Measurements from ENCODE around the gene SMPD3.

The SMPD3 gene

GRCh38 chr16:68417711-68418301 lies 30.5 kb downstream of the SMPD3 start:
- Histone ChIP-seq H3K4me1 (ENCODE audit: control insufficient read depth, insufficient read depth, low read length, poor library complexity, severe bottlenecking) (no peaks in the 10 kb centered on the region), H3K36me3 (ENCODE audit: control insufficient read depth, insufficient read depth, low read length) (no peaks in the 10 kb centered on the region), H3K9me3 (ENCODE audit: control insufficient read depth, low read length) (no peaks in the 10 kb centered on the region), H3K27ac (ENCODE audit: low read depth, low read length, severe bottlenecking) (no peak overlapping the region), H3K4me3 (ENCODE audit: extremely low read depth, insufficient read depth, low read length, poor library complexity, severe bottlenecking) (no peak overlapping the region)
- 93 to 95% methylated on average over 7 to 10 of the region's 11 CpGs for WGBS, 2 experiments (ENCODE audit: insufficient coverage in 2 of 2)

GRCh38 chr16:68416057-68417046 lies 32.0 kb downstream of the SMPD3 start:
- no peaks in the 10 kb centered on the region for H3K4me1 ChIP-seq (ENCODE audit: control insufficient read depth, insufficient read depth, low read length, poor library complexity, severe bottlenecking)
- H3K9me3 ChIP-seq (ENCODE audit: control insufficient read depth, low read length), result no peaks in the 10 kb centered on the region
- no peak overlapping the region for H3K4me3 ChIP-seq (ENCODE audit: extremely low read depth, insufficient read depth, low read length, poor library complexity, severe bottlenecking)
- no peaks in the 10 kb centered on the region for H3K36me3 ChIP-seq (ENCODE audit: control insufficient read depth, insufficient read depth, low read length)
- WGBS, 2 experiments (ENCODE audit: insufficient coverage in 2 of 2), result 87 to 89% methylated on average over 11 to 13 of the region's 15 CpGs
- H3K27ac ChIP-seq (ENCODE audit: low read depth, low read length, severe bottlenecking), result no peak overlapping the region

GRCh38 chr16:68414581-68414980 lies 33.7 kb downstream of the SMPD3 start:
- 70 to 91% methylated on average over 1 to 2 of the region's 2 CpGs for WGBS, 2 experiments (ENCODE audit: insufficient coverage in 2 of 2)
- Histone ChIP-seq H3K9me3 (ENCODE audit: control insufficient read depth, low read length) (no peaks in the 10 kb centered on the region), H3K27ac (ENCODE audit: low read depth, low read length, severe bottlenecking) (no peak overlapping the region), H3K4me3 (ENCODE audit: extremely low read depth, insufficient read depth, low read length, poor library complexity, severe bottlenecking) (no peak overlapping the region), H3K4me1 (ENCODE audit: control insufficient read depth, insufficient read depth, low read length, poor library complexity, severe bottlenecking) (no peaks in the 10 kb centered on the region), H3K36me3 (ENCODE audit: control insufficient read depth, insufficient read depth, low read length) (no peaks in the 10 kb centered on the region)

GRCh38 chr16:68412061-68412460 lies 36.2 kb downstream of the SMPD3 start:
- H3K27ac ChIP-seq (ENCODE audit: low read depth, low read length, severe bottlenecking), result no peak overlapping the region
- 91% methylated on average over 5 to 6 of the region's 6 CpGs for WGBS, 2 experiments (ENCODE audit: insufficient coverage in 2 of 2)
- H3K4me1 ChIP-seq (ENCODE audit: control insufficient read depth, insufficient read depth, low read length, poor library complexity, severe bottlenecking), result peaks cover 2% of the 10 kb centered on the region
- no peaks in the 10 kb centered on the region for H3K36me3 ChIP-seq (ENCODE audit: control insufficient read depth, insufficient read depth, low read length)
- no peak overlapping the region for H3K4me3 ChIP-seq (ENCODE audit: extremely low read depth, insufficient read depth, low read length, poor library complexity, severe bottlenecking)
- H3K9me3 ChIP-seq (ENCODE audit: control insufficient read depth, low read length), result no peaks in the 10 kb centered on the region

GRCh38 chr16:68411086-68411485 lies 37.2 kb downstream of the SMPD3 start:
- no CpG with 5 or more reads among the region's 2 CpGs for WGBS, 2 experiments (ENCODE audit: insufficient coverage in 2 of 2)
- Histone ChIP-seq H3K4me1 (ENCODE audit: control insufficient read depth, insufficient read depth, low read length, poor library complexity, severe bottlenecking) (peaks cover 10% of the 10 kb centered on the region), H3K4me3 (ENCODE audit: extremely low read depth, insufficient read depth, low read length, poor library complexity, severe bottlenecking) (no peak overlapping the region), H3K36me3 (ENCODE audit: control insufficient read depth, insufficient read depth, low read length) (no peaks in the 10 kb centered on the region), H3K9me3 (ENCODE audit: control insufficient read depth, low read length) (no peaks in the 10 kb centered on the region), H3K27ac (ENCODE audit: low read depth, low read length, severe bottlenecking) (no peak overlapping the region)

- H3K4me3 ChIP-seq (ENCODE audit: extremely low read depth, insufficient read depth, low read length, poor library complexity, severe bottlenecking), result no peak overlapping the region
- WGBS, 2 experiments (ENCODE audit: insufficient coverage in 2 of 2), result 3 to 26% methylated on average over 3 to 5 of the region's 6 CpGs
- H3K4me1 ChIP-seq (ENCODE audit: control insufficient read depth, insufficient read depth, low read length, poor library complexity, severe bottlenecking), result peaks cover 10% of the 10 kb centered on the region
- no peak overlapping the region for H3K27ac ChIP-seq (ENCODE audit: low read depth, low read length, severe bottlenecking)
- no peaks in the 10 kb centered on the region for H3K9me3 ChIP-seq (ENCODE audit: control insufficient read depth, low read length)
- H3K36me3 ChIP-seq (ENCODE audit: control insufficient read depth, insufficient read depth, low read length), result no peaks in the 10 kb centered on the region
Measured at GRCh38 chr16:68408967-68409366, 39.3 kb downstream of the SMPD3 start.

- 88 to 100% methylated on average over 1 of the region's 1 CpG for WGBS, 2 experiments (ENCODE audit: insufficient coverage in 2 of 2)
- H3K4me1 ChIP-seq (ENCODE audit: control insufficient read depth, insufficient read depth, low read length, poor library complexity, severe bottlenecking), result peaks cover 10% of the 10 kb centered on the region
- H3K4me3 ChIP-seq (ENCODE audit: extremely low read depth, insufficient read depth, low read length, poor library complexity, severe bottlenecking), result no peak overlapping the region
- no peaks in the 10 kb centered on the region for H3K36me3 ChIP-seq (ENCODE audit: control insufficient read depth, insufficient read depth, low read length)
- no peak overlapping the region for H3K27ac ChIP-seq (ENCODE audit: low read depth, low read length, severe bottlenecking)
- H3K9me3 ChIP-seq (ENCODE audit: control insufficient read depth, low read length), result no peaks in the 10 kb centered on the region
Measured at GRCh38 chr16:68408428-68408827, 39.9 kb downstream of the SMPD3 start.

- WGBS, 2 experiments (ENCODE audit: insufficient coverage in 2 of 2), result 74 to 75% methylated on average over 14 to 16 of the region's 17 CpGs
- H3K36me3 ChIP-seq (ENCODE audit: control insufficient read depth, insufficient read depth, low read length), result no peaks in the 10 kb centered on the region
- H3K9me3 ChIP-seq (ENCODE audit: control insufficient read depth, low read length), result no peaks in the 10 kb centered on the region
- no peak overlapping the region for H3K27ac ChIP-seq (ENCODE audit: low read depth, low read length, severe bottlenecking)
- peaks cover 10% of the 10 kb centered on the region for H3K4me1 ChIP-seq (ENCODE audit: control insufficient read depth, insufficient read depth, low read length, poor library complexity, severe bottlenecking)
- H3K4me3 ChIP-seq (ENCODE audit: extremely low read depth, insufficient read depth, low read length, poor library complexity, severe bottlenecking), result no peak overlapping the region
Measured at GRCh38 chr16:68406458-68407152, 41.7 kb downstream of the SMPD3 start.

GRCh38 chr16:68404736-68405345 lies 43.5 kb downstream of the SMPD3 start:
- H3K4me1 ChIP-seq (ENCODE audit: control insufficient read depth, insufficient read depth, low read length, poor library complexity, severe bottlenecking), result peaks cover 10% of the 10 kb centered on the region
- no peaks in the 10 kb centered on the region for H3K9me3 ChIP-seq (ENCODE audit: control insufficient read depth, low read length)
- H3K27ac ChIP-seq (ENCODE audit: low read depth, low read length, severe bottlenecking), result no peak overlapping the region
- H3K4me3 ChIP-seq (ENCODE audit: extremely low read depth, insufficient read depth, low read length, poor library complexity, severe bottlenecking), result no peak overlapping the region
- no peaks in the 10 kb centered on the region for H3K36me3 ChIP-seq (ENCODE audit: control insufficient read depth, insufficient read depth, low read length)
- WGBS, 2 experiments (ENCODE audit: insufficient coverage in 2 of 2), result 84% methylated on average over 8 of the region's 8 CpGs

GRCh38 chr16:68403704-68404103 lies 44.6 kb downstream of the SMPD3 start:
- H3K27ac ChIP-seq (ENCODE audit: low read depth, low read length, severe bottlenecking), result no peak overlapping the region
- no peaks in the 10 kb centered on the region for H3K36me3 ChIP-seq (ENCODE audit: control insufficient read depth, insufficient read depth, low read length)
- WGBS, 2 experiments (ENCODE audit: insufficient coverage in 2 of 2), result 100% methylated on average over 2 of the region's 3 CpGs

More at GRCh38 chr16:68403704-68404103, 44.6 kb downstream of the SMPD3 start:
- Histone ChIP-seq H3K9me3 (ENCODE audit: control insufficient read depth, low read length) (no peaks in the 10 kb centered on the region), H3K4me1 (ENCODE audit: control insufficient read depth, insufficient read depth, low read length, poor library complexity, severe bottlenecking) (peaks cover 10% of the 10 kb centered on the region), H3K4me3 (ENCODE audit: extremely low read depth, insufficient read depth, low read length, poor library complexity, severe bottlenecking) (no peak overlapping the region)

All from mesodermal cell (in vitro differentiated cells).